PC-3 (cell line): ENCODE measurements around the gene CYS1. TPM values are rescaled to one million over a fixed set of nuclear protein-coding genes. Genes with fewer than 3 reads are reported as not detected.

Source experiments
- ATAC-seq: fragments of 200-7000 bp; cut with Tn5 transposase; 2 replicates; pipeline ENCODE4 v1.9.1; 2020; ENCODE audit warnings: mild to moderate bottlenecking, moderate library complexity
- BruUV-seq: library from RNA; stranded (reverse); fragments of 400-500 nt; replicated peaks from 2 replicates; lab custom pipeline; 2021; lab: Mats Ljungman, UMichigan
- CTCF ChIA-PET: fragments of 300-600 bp; sonication (Branson Sonifier 250); formaldehyde crosslinking; loops from one replicate; lab custom pipeline; 2022; ENCODE audit warnings: antibody characterized with exemption; lab: Charles Lee
- POLR2A ChIA-PET: fragments of 300-600 bp; sonication (Branson Sonifier 250); formaldehyde crosslinking; loops from one replicate; lab custom pipeline; 2022; ENCODE audit warnings: antibody characterized with exemption; ENCODE audit not compliant: unreplicated experiment; lab: Charles Lee
- DNase-seq: peaks from one replicate; pipeline ENCODE4 v3.0.0-alpha.2; 2015
- H2AFZ ChIP-seq: fragments of 300-600 bp; sonication (generic); 2 replicates; pipeline ENCODE4 v1.6.0; 2016; ENCODE audit warnings: antibody characterized with exemption, low read length
- H3F3A ChIP-seq: fragments of 300-600 bp; sonication (generic); one replicate; pipeline ENCODE4 v1.6.0; 2017; ENCODE audit warnings: antibody characterized with exemption, low read length, control low read depth, mild to moderate bottlenecking; ENCODE audit not compliant: unreplicated experiment
- H3K27ac ChIP-seq: fragments of 300-600 bp; sonication (generic); 2 replicates; pipeline ENCODE4 v1.5.1; 2016; ENCODE audit warnings: mild to moderate bottlenecking, low read length
- H3K27me3 ChIP-seq: fragments of 300-600 bp; sonication (generic); 2 replicates; pipeline ENCODE4 v1.6.1; 2016; ENCODE audit warnings: low read length, mixed read lengths
- H3K36me3 ChIP-seq: fragments of 300-600 bp; sonication (generic); 2 replicates; pipeline ENCODE4 v1.6.1; 2016; ENCODE audit warnings: low read depth, mixed run types, low read length, mixed read lengths
- H3K4me1 ChIP-seq: fragments of 300-600 bp; sonication (generic); 2 replicates; pipeline ENCODE4 v1.5.1; 2016; ENCODE audit warnings: low read length; ENCODE audit not compliant: insufficient read depth
- H3K4me2 ChIP-seq: fragments of 300-600 bp; sonication (generic); 2 replicates; pipeline ENCODE4 v1.6.0; 2016; ENCODE audit warnings: low read length
- H3K4me3 ChIP-seq: fragments of 300-600 bp; sonication (generic); 2 replicates; pipeline ENCODE4 v1.5.1; 2016; ENCODE audit warnings: mild to moderate bottlenecking, low read length, mixed read lengths
- H3K79me2 ChIP-seq: fragments of 300-600 bp; sonication (generic); 2 replicates; pipeline ENCODE4 v1.6.1; 2017; ENCODE audit warnings: low read length, mixed read lengths
- H3K9ac ChIP-seq: fragments of 300-600 bp; sonication (generic); 2 replicates; pipeline ENCODE4 v1.6.0; 2016; ENCODE audit warnings: mild to moderate bottlenecking, low read length
- H3K9me2 ChIP-seq: fragments of 300-600 bp; sonication (generic); replicated peaks from 2 replicates; pipeline ENCODE4 v1.6.1; 2016; ENCODE audit warnings: mixed run types, low read length, mixed read lengths
- H3K9me3 ChIP-seq: fragments of 300-600 bp; sonication (generic); 2 replicates; pipeline ENCODE4 v1.6.1; 2016; ENCODE audit warnings: low read length, mixed read lengths
- H4K20me1 ChIP-seq: fragments of 300-600 bp; sonication (generic); 2 replicates; pipeline ENCODE4 v1.6.1; 2016; ENCODE audit warnings: low read length, mixed read lengths
- CTCF ChIP-seq: fragments of 300-600 bp; sonication (generic); conservative IDR thresholded peaks from 2 replicates; pipeline ENCODE4 v1.5.1; 2017; ENCODE audit warnings: antibody characterized with exemption, low read depth, mild to moderate bottlenecking, low read length
- EZH2 ChIP-seq: fragments of 300-600 bp; sonication (generic); IDR thresholded peaks from one replicate; pipeline ENCODE4 v1.6.1; 2017; ENCODE audit warnings: antibody characterized with exemption, mild to moderate bottlenecking, low read length; ENCODE audit not compliant: unreplicated experiment
- EZH2phosphoT487 ChIP-seq: fragments of 300-600 bp; sonication (generic); IDR thresholded peaks from 2 replicates; pipeline ENCODE4 v1.6.1; 2018; ENCODE audit warnings: mild to moderate bottlenecking, antibody characterized with exemption, low read length, borderline replicate concordance
- intact Hi-C: fragments of 100-400 bp; cut with micrococcal nuclease; formaldehyde crosslinking; loops from 2 replicates; pipeline ENCODE4 v1.9.0; 2023
- total RNA-seq: library from RNA; depleted of rRNA; stranded (reverse); fragments of >200 nt; gene quantifications from 2 replicates; pipeline ENCODE4 v1.2.3, GENCODE V29; 2014

The CYS1 gene
- total RNA-seq, 1 experiment from 2014 or later = 0.15 TPM

GRCh38 chr2:10043906-10044601, 36.2 kb downstream of the CYS1 start:
- Histone ChIP-seq H3K27ac (peak overlapping the region; percentile 56), H3F3A (no peaks in the 10 kb centered on the region), H3K79me2 (peaks cover 12% of the 10 kb centered on the region), H3K9ac (peak overlapping the region; percentile 45; the same call in 1 of the 2 replicates), H4K20me1 (no peaks in the 10 kb centered on the region), H2AFZ (peak overlapping the region; percentile 75), H3K4me1 (peaks cover 5% of the 10 kb centered on the region), H3K4me3 (peak overlapping the region; percentile 63), H3K4me2 (peak overlapping the region; percentile 80), H3K9me2 (no peaks in the 10 kb centered on the region), H3K27me3 (no peaks in the 10 kb centered on the region), H3K36me3 (peaks cover 12% of the 10 kb centered on the region; the same call in 1 of the 2 replicates), H3K9me3 (no peaks in the 10 kb centered on the region)
- TF ChIP-seq EZH2 = no peak
- TF ChIP-seq EZH2phosphoT487 = no peak
- TF ChIP-seq CTCF = no peak
- ChIA-PET CTCF (interaction anchor here (0.9 kb wide), 1 partner anchor 60 kb away, joined by 3 read pairs; no protein-coding TSS in a partner anchor), POLR2A (no interaction called here)
- no TSS peak for BruUV-seq
- DNase-seq = peak; percentile 94
- intact Hi-C loops = no loop called here
- ATAC-seq = peak; percentile 70

- intact Hi-C loops = no loop called here
- POLR2A ChIA-PET = no interaction called here
- H3K9me2 ChIP-seq = no peaks in the 10 kb centered on the region
- H3K4me3 ChIP-seq = peak within 1 kb of the TSS; percentile 63
- H3K4me1 ChIP-seq = peaks cover 5% of the 10 kb centered on the region
- CTCF ChIA-PET = interaction anchor here (0.9 kb wide), 1 partner anchor 59 kb away, joined by 3 read pairs; no protein-coding TSS in a partner anchor
- H4K20me1 ChIP-seq = no peaks in the 10 kb centered on the region
- peak; percentile 84 for DNase-seq
- H3K27ac ChIP-seq = peak within 1 kb of the TSS; percentile 56
- H3F3A ChIP-seq = no peaks in the 10 kb centered on the region
- BruUV-seq = no TSS peak
- no peaks in the 10 kb centered on the region for H3K27me3 ChIP-seq
- peak within 1 kb of the TSS; percentile 75 for H2AFZ ChIP-seq
- ATAC-seq = peak; percentile 72
- TF ChIP-seq EZH2 (no peak), EZH2phosphoT487 (no peak), CTCF (no peak)
- H3K9me3 ChIP-seq = no peaks in the 10 kb centered on the region
- peaks cover 8% of the 10 kb centered on the region; the same call in 1 of the 2 replicates for H3K36me3 ChIP-seq
- H3K9ac ChIP-seq = peak within 1 kb of the TSS; percentile 45; the same call in 1 of the 2 replicates
- peak within 1 kb of the TSS; percentile 80 for H3K4me2 ChIP-seq
- peaks cover 12% of the 10 kb centered on the region for H3K79me2 ChIP-seq
Measured at GRCh38 chr2:10043256-10043905, 36.8 kb downstream of the CYS1 start, which contains the start of gene KLF11. Gene KLF11 (plus strand): TSS chr2:10043550. CDS start chr2:10043717, 167 bp downstream.
